ENCODE data around the gene YTHDC2. TPM values are rescaled to one million over a fixed set of nuclear protein-coding genes. Genes with fewer than 3 reads are reported as not detected.

The YTHDC2 gene
- polyA plus RNA-seq, 1 donor (not counting 4 experiments of a cell fraction or from before 2014, with no cell fraction given), result 15.2 TPM

- no peak for DNase-seq (ENCODE audit: low read depth, low spot score)
- H2AFZ ChIP-seq (ENCODE audit: control insufficient read depth, low read length), result no peak overlapping the region
These were observed 94.7 kb downstream of the YTHDC2 start for GRCh38 chr5:113608113-113608596.

GRCh38 chr5:113612060-113612496 is 98.6 kb downstream of the YTHDC2 start:
- no peaks in the 10 kb centered on the region for H3K9me3 ChIP-seq (ENCODE audit: control insufficient read depth, low read depth, low read length)
- peak overlapping the region; percentile 46 for H3K4me2 ChIP-seq (ENCODE audit: control insufficient read depth, extremely low read depth, insufficient read depth, low read depth, low read length)
- peaks cover 3% of the 10 kb centered on the region for H3K27me3 ChIP-seq (ENCODE audit: control insufficient read depth, extremely low read depth, insufficient read depth, low read length)
- H3K27ac ChIP-seq (ENCODE audit: control insufficient read depth, insufficient read depth, low read length), result no peak overlapping the region
- no peak overlapping the region for H2AFZ ChIP-seq (ENCODE audit: control insufficient read depth, low read length)
- H4K20me1 ChIP-seq (ENCODE audit: control insufficient read depth, extremely low read depth, insufficient read depth, low read length), result no peaks in the 10 kb centered on the region
- no peak for FAIRE-seq
- no peaks in the 10 kb centered on the region for H3K79me2 ChIP-seq (ENCODE audit: control insufficient read depth, insufficient read depth, low read length)
- TF ChIP-seq EZH2 (IDR thresholded peaks at IDR 0.05; ENCODE audit: low read length), result no peak
- peak in 1 of 3 experiments; percentile 58 for TF ChIP-seq CTCF (optimal IDR thresholded peaks at IDR 0.05 in 1 of 3, IDR thresholded peaks at IDR 0.05 in 1 of 3, conservative IDR thresholded peaks at IDR 0.05 in 1 of 3; ENCODE audit: extremely low read depth in 1 of 3, insufficient read depth in 2 of 3, low read length in 3 of 3)
- no peaks in the 10 kb centered on the region for H3K9me1 ChIP-seq (ENCODE audit: control insufficient read depth, extremely low read depth, insufficient read depth, low read length)
- dilution Hi-C loops (cut with MboI; ENCODE audit: extremely low pct_ligation_motif_present, low sequenced_read_pairs), result no loop called here
- peak overlapping the region in 1 of 3 experiments; percentile 44 for H3K4me3 ChIP-seq (ENCODE audit: control insufficient read depth in 2 of 3, extremely low read depth in 1 of 3, insufficient read depth in 2 of 3, low read depth in 1 of 3, low read length in 3 of 3)
- H3K36me3 ChIP-seq (ENCODE audit: control insufficient read depth in 2 of 2, extremely low read depth in 1 of 2, insufficient read depth in 2 of 2, low read length in 2 of 2), result no peaks in the 10 kb centered on the region
- DNase-seq (ENCODE audit: low read depth, low spot score), result no peak
- no peaks in the 10 kb centered on the region for H3K4me1 ChIP-seq (ENCODE audit: control insufficient read depth, extremely low read depth, insufficient read depth, low read length)
- H3K9ac ChIP-seq (ENCODE audit: control insufficient read depth, extremely low read depth, insufficient read depth, low read length), result no peak overlapping the region

More at GRCh38 chr5:113608113-113608596, 94.7 kb downstream of the YTHDC2 start:
- TF ChIP-seq CTCF (optimal IDR thresholded peaks at IDR 0.05 in 1 of 3, IDR thresholded peaks at IDR 0.05 in 1 of 3, conservative IDR thresholded peaks at IDR 0.05 in 1 of 3; ENCODE audit: extremely low read depth in 1 of 3, insufficient read depth in 2 of 3, low read length in 3 of 3), result no peak
- no peak for TF ChIP-seq EZH2 (IDR thresholded peaks at IDR 0.05; ENCODE audit: low read length)
- Histone ChIP-seq H3K4me3 (ENCODE audit: control insufficient read depth in 2 of 3, extremely low read depth in 1 of 3, insufficient read depth in 2 of 3, low read depth in 1 of 3, low read length in 3 of 3) (no peak overlapping the region), H3K27ac (ENCODE audit: control insufficient read depth, insufficient read depth, low read length) (no peak overlapping the region), H3K36me3 (ENCODE audit: control insufficient read depth in 2 of 2, extremely low read depth in 1 of 2, insufficient read depth in 2 of 2, low read length in 2 of 2) (no peaks in the 10 kb centered on the region), H3K9me1 (ENCODE audit: control insufficient read depth, extremely low read depth, insufficient read depth, low read length) (no peaks in the 10 kb centered on the region), H3K27me3 (ENCODE audit: control insufficient read depth, extremely low read depth, insufficient read depth, low read length) (no peaks in the 10 kb centered on the region), H3K9me3 (ENCODE audit: control insufficient read depth, low read depth, low read length) (no peaks in the 10 kb centered on the region), H3K4me2 (ENCODE audit: control insufficient read depth, extremely low read depth, insufficient read depth, low read depth, low read length) (no peak overlapping the region), H3K9ac (ENCODE audit: control insufficient read depth, extremely low read depth, insufficient read depth, low read length) (no peak overlapping the region), H3K4me1 (ENCODE audit: control insufficient read depth, extremely low read depth, insufficient read depth, low read length) (no peaks in the 10 kb centered on the region), H4K20me1 (ENCODE audit: control insufficient read depth, extremely low read depth, insufficient read depth, low read length) (no peaks in the 10 kb centered on the region), H3K79me2 (ENCODE audit: control insufficient read depth, insufficient read depth, low read length) (no peaks in the 10 kb centered on the region)
- dilution Hi-C loops (cut with MboI; ENCODE audit: extremely low pct_ligation_motif_present, low sequenced_read_pairs), result no loop called here
- no peak for FAIRE-seq

Measured in keratinocyte (primary cell).